Middle frontal gyrus (tissue), 1 donor: ENCODE measurements around the gene CYLD.

Experiments used
- DNase-seq: peaks from one replicate; pipeline ENCODE4 v3.0.0-alpha.2; 2015; ENCODE audit warnings: low spot score; ENCODE audit errors: extremely low spot score

CYLD gene

DNA sequence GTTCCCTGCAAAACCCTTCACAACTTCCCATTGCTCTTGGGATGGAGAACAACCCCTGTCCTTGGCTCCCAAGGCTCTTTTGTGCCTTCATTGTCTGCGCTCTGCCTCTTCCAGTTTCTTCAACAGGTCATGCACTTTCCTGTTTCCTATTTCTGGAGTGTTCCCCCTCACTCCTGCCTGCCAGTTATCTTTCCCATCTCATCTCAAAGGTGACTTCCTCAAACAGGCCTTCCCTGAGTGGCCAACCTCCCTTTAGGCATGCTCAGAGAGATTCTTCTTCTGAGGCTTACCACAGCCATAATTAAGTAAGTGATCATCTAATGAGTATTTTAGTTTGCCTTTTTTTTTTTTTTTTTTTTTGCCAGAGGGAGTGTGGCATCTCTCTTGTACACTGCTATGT lies 2.9 kb upstream of the CYLD start:
- DNase-seq: no peak

DNA sequence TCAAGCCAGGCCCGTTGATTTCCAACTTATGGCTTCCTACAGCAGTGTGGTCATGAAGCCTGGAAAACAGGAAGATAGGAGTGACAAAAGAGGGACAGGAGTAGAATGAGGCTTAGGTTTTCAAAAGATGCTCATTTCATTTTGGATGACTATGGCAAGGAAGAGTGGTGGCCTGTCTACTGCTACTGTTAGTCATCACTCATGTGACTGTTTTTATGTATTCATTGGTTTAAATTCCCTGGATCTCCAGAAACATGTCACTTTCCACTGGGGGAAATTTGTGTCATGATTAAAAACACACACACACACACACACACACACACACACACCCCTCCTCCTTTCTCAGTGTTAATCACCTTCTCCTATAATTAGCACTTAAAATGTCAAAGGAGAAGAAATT lies 1.1 kb upstream of the CYLD start:
- no peak for DNase-seq

GRCh38 chr16:50741225-50741780 lies 583 bp upstream of the CYLD start:
- DNase-seq: no peak

DNA sequence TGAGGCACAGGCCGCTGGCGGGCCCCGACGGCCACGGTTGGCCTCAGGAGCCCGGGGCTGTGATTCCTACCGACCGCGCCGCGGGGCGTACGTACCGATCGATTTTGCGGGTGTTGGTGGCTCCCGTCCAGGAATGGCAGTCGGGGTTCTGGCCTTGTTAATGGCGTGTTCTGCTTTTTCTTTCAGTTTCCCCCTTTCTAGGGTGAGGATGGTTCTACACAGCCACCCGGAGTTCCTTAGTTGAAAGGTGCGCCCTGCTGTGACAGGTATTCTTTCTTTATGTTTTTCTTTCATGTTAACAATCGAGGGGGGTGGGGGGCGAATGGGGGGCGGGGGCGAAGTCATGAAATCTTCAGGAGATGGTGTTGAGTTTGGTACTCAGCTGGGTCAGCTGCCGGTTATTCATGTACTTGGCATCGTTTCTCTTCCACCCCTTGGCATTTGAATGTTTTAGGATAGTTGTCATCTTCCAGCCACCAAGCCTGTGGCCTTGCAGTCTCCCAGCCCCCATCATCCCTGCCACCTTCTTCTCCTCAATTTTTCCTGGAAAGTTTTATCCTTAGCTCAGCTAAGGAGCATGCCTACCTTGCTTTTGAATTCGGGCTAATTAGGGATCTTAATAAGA lies 802 bp downstream of the CYLD start:
- no peak for DNase-seq

GRCh38 chr16:50743581-50744225 lies 1.8 kb downstream of the CYLD start:
- DNase-seq: no peak

DNA sequence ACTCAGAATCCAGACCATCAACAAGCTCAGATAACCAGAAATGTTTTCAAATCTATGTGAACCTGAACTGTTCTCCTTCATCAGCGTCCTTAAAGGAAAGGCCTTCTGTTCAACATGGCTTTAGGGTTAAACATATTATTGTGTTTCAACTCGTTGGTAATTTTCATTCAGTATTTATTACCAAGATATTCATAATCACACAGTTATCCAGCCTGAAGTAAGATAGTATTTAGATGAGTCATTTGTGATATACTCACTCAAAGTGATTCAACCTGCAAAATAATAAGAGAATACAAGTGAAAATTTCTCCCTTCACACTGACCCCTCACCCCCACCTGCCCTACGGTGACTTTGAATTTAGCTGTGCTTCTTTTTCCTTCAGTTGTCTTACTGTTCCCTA lies 3.0 kb downstream of the CYLD start:
- no peak for DNase-seq

- no peak for DNase-seq
These were observed 4.1 kb downstream of the CYLD start for GRCh38 chr16:50745940-50746339.

GRCh38 chr16:50747207-50747956 lies 5.5 kb downstream of the CYLD start:
- DNase-seq: peak; percentile 4

GRCh38 chr16:50751528-50751927 lies 9.6 kb downstream of the CYLD start:
- no peak for DNase-seq

DNA sequence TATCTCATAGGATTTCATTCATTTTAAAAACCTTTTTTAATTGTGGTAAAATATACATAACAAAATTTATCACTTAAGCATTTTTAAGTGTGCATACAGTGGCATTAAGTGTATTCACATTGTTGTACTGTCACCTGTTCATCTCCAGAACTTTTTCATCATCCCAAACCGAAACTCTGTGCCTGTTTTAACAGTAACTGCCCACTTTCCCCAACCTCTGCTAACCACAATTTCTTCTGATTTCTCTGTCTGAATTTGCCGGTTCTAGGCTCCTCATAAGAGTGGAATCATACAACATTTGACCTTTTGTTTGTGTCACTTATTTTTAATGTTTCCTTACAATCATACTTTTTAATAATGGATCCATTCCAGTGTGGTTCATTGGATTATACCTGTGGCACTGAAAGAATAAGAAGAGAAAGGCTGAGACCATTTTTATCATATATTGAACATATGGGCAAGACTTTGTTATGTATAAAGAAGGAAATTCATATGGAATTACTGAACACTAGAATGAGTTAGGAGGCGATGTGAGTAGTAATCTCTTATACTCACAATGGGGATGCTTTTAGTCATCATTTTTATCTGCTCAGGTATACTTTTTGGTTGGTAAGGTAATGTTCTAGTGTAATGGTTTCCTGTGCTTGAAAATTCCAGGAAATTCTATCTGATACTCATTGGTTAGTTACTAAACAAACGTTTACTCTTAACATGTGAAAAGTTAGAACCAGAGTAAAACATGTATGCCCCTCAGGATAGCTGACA lies 10.8 kb downstream of the CYLD start:
- no peak for DNase-seq

DNA sequence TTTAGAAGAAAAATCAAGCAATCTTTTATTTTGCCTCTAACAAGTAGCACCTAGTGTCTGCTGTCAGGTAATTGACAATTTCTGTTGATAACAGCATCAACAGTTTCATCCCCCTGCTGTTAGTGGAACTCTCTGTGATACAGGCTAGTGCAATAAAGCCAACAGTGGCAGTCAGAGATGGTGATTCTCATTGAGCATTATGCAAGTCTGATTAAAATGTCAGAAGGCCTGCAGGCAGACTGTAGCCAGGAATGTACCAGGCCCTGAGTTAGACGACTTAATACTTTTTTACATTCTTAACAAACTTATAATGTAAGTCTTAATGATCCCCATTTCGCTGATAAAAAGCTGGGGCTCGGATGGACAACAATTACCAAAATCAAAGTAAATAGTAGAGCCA lies 14.6 kb downstream of the CYLD start:
- no peak for DNase-seq

DNA sequence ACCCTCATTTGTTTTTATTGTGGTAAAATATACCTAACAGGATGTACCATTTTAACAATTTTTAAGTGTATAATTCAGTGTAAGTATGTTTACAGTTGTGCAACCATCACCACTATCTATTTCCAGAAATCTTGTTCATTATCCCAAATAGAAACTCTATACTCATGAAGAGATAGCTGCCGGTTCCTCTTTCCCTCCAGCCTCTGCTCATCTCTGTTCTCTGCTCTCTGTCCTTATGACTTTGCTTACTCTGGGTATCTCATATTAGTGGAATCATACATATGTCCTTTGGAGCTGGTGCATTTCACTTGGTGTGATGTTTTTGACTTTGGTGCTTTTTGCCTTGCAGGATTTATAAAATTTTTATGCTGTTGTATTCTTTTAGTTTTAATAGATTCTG lies 19.4 kb downstream of the CYLD start:
- no peak for DNase-seq

- no peak for DNase-seq
These were observed 20.4 kb downstream of the CYLD start for GRCh38 chr16:50762241-50762640.

DNA sequence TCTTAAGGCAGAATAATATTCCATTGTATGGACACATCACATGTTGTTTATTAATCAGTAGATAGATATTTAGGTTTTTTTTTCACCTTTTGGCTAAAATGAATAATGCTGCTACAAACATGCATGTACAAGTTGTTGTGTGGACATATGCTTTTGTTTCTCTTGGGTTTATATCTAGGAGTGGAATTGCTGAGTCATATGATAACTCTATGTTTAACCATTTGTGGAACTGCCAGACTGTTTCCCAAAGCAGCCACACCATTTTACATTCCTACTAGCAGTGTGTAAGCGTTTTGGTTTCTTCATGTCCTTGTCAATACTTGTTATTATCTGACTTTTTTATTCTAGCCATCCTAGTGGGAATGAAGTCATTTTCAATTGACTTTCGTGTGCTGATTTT lies 21.3 kb downstream of the CYLD start:
- no peak for DNase-seq

DNA sequence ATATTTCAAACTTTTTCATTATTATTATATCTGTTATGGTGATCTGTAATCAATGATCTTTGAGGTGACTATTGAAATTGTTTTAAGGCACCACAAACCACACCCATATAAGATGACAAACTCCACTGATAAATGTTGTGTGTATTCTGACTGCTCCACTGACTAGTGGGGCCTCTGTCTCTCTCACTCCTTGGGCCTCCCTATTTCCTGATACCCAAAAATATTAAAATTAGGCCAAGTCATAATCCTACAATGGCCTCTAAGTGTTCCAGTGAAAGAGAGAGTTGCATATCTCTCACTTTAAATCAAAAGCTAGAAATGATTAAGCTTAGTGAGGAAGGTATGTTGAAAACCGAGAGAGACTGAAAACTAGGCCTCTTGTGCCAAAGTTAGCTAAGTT lies 23.4 kb downstream of the CYLD start:
- DNase-seq: no peak

DNA sequence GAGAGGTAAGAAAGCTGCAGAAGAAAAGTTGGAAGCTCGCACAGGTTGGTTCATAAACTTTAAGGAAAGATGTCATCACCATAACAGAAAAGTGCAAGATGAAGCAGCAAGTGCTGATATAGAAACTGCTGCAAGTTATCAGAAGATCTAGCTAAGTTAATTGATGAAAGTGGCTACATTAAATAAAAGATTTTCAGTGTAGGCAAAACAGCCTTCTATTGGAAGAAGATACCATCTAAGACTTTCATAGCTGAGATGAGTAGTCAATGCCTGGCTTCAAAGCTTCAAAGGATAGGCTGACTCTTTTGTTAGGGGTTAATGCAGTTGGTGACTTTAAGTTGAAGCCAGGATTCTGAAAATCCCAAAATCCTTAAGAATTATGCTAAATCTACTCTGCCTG lies 24.0 kb downstream of the CYLD start:
- no peak for DNase-seq

DNA sequence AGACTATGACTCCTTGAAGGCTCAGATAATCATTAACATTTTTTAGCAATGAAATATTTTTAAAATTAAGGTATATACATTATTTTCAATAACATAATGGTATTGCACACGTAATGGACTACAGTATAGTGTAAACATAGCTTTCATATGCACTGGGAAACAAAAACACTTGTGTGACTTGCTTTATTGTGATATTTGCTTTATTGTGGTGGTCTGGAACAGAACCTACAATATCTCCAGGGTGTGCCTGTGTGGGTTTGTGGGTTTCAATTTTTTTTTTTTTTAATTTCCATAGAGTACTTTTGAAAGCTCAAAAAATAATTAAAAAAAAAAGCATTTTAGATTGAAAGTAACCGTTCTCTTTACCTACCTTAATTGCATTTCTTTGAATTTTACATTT lies 25.3 kb downstream of the CYLD start:
- DNase-seq: no peak

DNA sequence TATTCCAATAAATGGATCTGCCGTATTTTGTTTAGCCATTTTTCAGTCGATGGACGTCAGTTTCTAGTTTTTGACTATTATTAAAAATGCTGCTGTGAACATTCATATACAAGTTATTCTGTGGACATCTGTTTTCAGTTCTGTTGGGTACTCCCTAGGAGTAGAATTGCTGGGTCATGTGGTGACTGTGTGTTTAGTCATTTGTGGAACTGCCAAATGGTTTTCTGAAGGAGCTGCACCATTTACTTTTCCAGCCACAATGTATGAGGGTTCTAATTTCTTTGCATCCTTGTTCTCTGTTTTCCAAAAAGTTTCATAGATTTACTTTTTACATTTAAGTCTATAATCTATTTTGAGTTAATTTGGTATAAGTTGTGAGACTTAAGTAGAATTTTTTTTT lies 29.5 kb downstream of the CYLD start:
- DNase-seq: no peak

DNA sequence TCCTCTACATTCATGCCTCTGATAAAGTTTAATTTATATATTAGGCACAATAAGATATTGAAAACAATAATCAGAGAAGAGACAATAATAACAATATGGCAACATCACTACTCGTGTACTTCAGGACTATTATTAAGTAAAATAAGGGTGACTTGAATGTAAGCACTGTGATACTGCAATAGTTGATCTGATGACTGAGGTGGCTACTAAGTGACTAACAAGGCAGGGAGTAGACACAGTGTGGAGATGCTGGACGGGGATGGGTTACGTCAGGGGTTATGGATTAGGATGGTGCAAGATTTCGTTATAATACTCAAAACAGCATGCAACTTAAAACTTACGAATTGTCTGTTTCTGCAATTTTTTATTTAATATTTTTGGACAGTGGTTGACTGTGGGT lies 32.5 kb downstream of the CYLD start:
- no peak for DNase-seq

DNA sequence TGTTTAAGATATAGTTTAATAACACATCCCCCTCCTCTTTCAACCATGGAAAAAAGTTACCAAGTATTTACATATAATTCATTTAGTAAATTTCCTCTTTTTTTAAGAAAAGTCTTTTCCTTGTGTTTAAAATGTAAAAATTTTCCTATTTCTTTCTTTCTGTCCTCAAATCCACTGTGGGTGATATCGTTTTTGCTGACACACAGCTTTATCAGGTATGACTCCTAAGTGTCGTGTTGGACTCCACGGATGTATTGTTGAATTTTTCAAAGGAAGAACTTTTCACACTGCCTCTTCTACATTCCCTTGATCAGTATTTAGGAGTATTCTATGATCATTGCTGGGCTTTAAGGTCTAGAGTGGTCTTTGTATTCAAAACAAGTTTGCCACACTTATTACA lies 33.1 kb downstream of the CYLD start:
- DNase-seq: no peak

- no peak for DNase-seq
These were observed 34.2 kb downstream of the CYLD start for GRCh38 chr16:50776037-50776436.
